Endometrial microvascular endothelial cells (primary cell): ENCODE data around the gene ACAD10. TPM values are rescaled to one million over a fixed set of nuclear protein-coding genes. Genes with fewer than 3 reads are reported as not detected.
"Not testable (repeated sequence)": the region's sequence is repeated elsewhere in the genome, so short reads cannot be mapped to it uniquely, and the experiment has no call there.

ENCODE experiments used
- in situ Hi-C: cut with HindIII; loops from 2 replicates; pipeline ENCODE4 v1.10.0; 2017; ENCODE audit warnings: low sequenced_read_pairs, low pct_unique_long_range_greater_than_20kb; ENCODE audit errors: inconsistent ontology term
- total RNA-seq: library from RNA; depleted of rRNA; stranded (reverse); fragments of >200 nt; gene quantifications from one replicate; pipeline ENCODE4 v1.2.3, GENCODE V29; 2015; ENCODE audit errors: inconsistent ontology term

The ACAD10 gene
- total RNA-seq, 1 donor from 2014 or later = 33.2 TPM

- in situ Hi-C loops = not testable (repeated sequence)
These were observed 53.7 kb downstream of the ACAD10 start for GRCh38 chr12:111739524-111739923.

GRCh38 chr12:111741235-111741812 lies 55.5 kb downstream of the ACAD10 start:
- in situ Hi-C loops = no loop called here

GRCh38 chr12:111745211-111745610 lies 59.4 kb downstream of the ACAD10 start:
- in situ Hi-C loops = no loop called here

- in situ Hi-C loops = no loop called here
These were observed 61.5 kb downstream of the ACAD10 start for GRCh38 chr12:111747333-111747732.

DNA sequence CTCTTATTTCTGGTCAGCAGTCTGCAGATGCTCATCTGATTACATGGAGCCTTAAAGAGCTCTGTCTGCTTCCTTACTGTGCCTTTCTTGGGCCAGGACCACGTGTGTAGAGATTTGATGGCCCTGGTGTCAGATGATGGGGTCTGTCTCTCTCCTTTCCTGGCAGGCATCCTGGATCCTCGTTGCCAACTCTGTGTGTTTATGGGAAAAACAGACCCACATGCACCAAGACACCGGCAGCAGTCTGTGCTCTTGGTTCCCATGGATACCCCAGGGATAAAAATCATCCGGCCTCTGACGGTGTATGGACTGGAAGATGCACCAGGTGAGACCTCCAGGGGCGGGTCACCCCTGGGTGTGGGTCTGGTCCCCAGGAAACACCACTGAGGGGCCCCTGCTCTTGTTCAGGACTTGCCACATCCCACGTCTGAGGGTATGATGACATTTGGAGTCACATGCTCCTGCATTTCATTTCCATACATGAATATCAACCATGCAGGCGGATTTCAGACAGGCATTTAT lies 62.4 kb downstream of the ACAD10 start:
- in situ Hi-C loops = no loop called here

DNA sequence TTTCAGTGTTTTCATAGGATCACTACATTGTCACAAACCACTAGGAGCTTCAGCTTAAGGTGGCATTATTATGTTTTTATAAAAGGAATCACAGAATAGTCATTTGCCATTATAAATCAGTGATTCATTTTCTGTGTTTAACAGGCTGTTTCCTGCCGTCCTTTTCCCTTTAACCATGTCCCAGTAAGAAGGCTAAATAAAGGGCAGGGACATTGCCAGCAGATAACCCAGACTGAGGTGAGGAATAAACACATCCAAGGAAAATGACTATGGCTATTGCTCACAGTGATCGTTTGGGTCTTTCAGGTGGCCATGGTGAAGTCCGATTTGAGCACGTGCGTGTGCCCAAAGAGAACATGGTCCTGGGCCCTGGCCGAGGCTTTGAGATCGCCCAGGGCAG lies 63.0 kb downstream of the ACAD10 start:
- in situ Hi-C loops = no loop called here

DNA sequence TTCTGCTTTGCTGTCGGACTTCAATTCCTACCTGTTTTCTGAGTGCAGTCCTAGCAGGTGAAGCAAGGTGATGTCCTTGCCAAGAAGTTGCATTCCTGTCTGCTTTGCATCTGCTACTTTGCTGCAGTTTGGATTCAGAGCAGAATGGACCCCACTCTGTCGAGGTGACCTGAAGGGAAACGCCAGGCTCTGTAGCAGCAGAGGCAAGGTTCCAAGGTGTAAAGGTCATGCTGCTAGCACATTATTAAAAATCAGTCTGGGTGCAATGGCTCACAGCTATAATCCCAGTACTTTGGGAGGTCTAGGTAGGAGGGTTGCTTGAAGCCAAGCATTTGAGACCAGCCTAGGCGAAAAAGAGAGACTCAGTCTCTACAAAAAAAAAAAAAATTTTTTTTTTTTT lies 63.5 kb downstream of the ACAD10 start:
- in situ Hi-C loops = no loop called here

GRCh38 chr12:111753144-111753881 lies 67.5 kb downstream of the ACAD10 start:
- in situ Hi-C loops = no loop called here

GRCh38 chr12:111754671-111755070 lies 68.8 kb downstream of the ACAD10 start:
- in situ Hi-C loops = no loop called here

DNA sequence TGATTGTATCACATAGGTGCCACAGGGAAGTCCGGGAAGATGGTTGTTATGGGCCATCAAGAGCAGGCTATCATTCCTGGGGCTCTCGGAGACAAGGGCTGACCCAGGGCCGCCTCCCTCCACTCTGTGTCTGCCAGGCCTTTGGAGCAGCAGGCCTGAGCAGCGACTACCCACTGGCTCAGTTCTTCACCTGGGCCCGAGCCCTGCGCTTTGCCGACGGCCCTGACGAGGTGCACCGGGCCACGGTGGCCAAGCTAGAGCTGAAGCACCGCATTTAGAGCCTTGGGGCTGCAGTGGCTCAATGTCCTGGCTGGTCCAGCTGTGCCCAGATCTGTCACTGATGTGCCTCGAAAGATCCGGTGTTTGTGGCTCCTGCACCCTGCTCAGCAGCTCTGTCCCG lies 70.3 kb downstream of the ACAD10 start:
- in situ Hi-C loops = no loop called here

DNA sequence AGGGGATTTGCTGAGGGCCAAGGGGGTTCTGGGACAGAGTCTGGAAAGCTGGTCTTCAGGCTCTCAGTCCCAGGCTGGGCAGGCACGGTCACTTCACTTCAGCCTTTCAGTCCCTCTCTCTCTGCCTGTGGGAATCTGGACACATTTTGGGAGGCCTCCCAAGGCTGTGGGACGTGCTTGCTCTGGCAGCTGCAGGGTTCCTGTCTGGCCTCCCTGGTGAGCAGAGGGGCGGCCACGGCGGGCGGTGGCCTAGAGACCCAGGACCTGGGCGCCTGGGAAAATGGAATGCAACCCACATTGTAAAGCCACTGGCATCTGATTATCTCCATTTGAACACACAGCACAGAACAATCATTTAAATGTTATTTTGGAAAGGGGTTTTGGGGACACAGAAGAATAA lies 70.8 kb downstream of the ACAD10 start:
- in situ Hi-C loops = no loop called here

GRCh38 chr12:111757361-111758119 lies 71.7 kb downstream of the ACAD10 start:
- in situ Hi-C loops = no loop called here

GRCh38 chr12:111758120-111758561 lies 72.3 kb downstream of the ACAD10 start:
- in situ Hi-C loops = no loop called here

DNA sequence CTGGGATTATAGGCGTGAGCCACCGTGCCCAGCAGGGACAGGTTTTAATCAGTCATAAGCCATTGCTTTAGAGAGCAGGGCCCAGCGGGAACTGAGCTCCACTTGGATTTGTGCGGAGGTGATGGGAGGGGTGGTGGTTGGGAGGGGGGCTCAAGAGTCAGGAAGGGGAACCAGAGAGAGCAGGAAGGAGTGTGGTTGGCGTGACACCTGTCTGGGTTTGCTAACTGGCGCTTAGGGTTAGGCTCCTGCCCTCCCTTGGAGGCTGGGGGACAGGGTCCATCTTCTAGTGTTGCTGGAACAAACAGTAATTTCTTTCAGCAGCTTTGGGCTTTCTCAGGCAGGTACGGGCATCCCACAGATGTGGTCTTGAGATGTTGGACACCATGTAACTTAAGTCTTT lies 73.4 kb downstream of the ACAD10 start:
- in situ Hi-C loops = no loop called here

DNA sequence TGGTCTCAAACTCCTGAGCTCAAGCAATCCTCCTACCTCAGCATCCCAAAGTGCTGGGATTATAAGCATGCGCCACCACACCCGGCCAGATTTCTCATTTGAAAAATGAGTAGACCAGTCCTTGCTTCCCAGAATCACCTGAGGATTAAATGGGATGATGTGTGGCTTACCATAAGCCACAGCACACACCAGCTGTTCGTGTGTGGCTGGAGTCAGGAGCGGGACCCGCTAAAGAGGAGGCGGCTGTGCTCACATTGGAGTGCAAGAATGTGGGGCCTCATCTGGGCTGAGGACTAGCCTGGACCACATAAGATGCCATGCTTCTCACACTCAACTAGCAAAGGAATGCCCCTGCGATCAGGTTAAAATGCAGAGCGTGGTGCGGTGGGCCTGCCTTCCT lies 74.1 kb downstream of the ACAD10 start:
- in situ Hi-C loops = no loop called here

GRCh38 chr12:111761099-111761498 lies 75.2 kb downstream of the ACAD10 start:
- in situ Hi-C loops = no loop called here

GRCh38 chr12:111761706-111762105 lies 75.9 kb downstream of the ACAD10 start:
- in situ Hi-C loops = no loop called here

- in situ Hi-C loops = not testable (repeated sequence)
These were observed 77.7 kb downstream of the ACAD10 start for GRCh38 chr12:111763552-111763951.

- in situ Hi-C loops = no loop called here
These were observed 78.4 kb downstream of the ACAD10 start for GRCh38 chr12:111764120-111764821.
